Colonic mucosa (tissue), 4 donors: Measurements from ENCODE around the gene SLC17A5. TPM values are rescaled to one million over a fixed set of nuclear protein-coding genes. Genes with fewer than 3 reads are reported as not detected.
"Not testable (repeated sequence)": the region's sequence is repeated elsewhere in the genome, so short reads cannot be mapped to it uniquely, and the experiment has no call there.

Experiments
- DNase-seq: peaks from one replicate; pipeline ENCODE4 v3.0.0-alpha.2; 2020
- H3K27ac ChIP-seq: fragments of 200-600 bp; one replicate; pipeline ENCODE4 v1.8.0; 2021
- H3K27me3 ChIP-seq: fragments of 200-600 bp; one replicate; pipeline ENCODE4 v1.8.0; 2021
- H3K36me3 ChIP-seq: fragments of 200-600 bp; one replicate; pipeline ENCODE4 v1.8.0; 2021
- H3K4me1 ChIP-seq: fragments of 200-600 bp; one replicate; pipeline ENCODE4 v1.8.0; 2021; ENCODE audit warnings: mild to moderate bottlenecking
- H3K4me3 ChIP-seq: fragments of 200-600 bp; one replicate; pipeline ENCODE4 v1.8.0; 2021
- H3K9ac ChIP-seq, 2 donors: one replicate each; pipeline ENCODE4 v1.7.0; 2013; ENCODE audit warnings: control low read depth in 2 of 2, low read depth in 2 of 2, low read length in 2 of 2
- H3K9me3 ChIP-seq: fragments of 200-600 bp; one replicate; pipeline ENCODE4 v1.8.0; 2021
- CTCF ChIP-seq: fragments of 200-600 bp; IDR thresholded peaks from one replicate; pipeline ENCODE4 v1.8.0; 2022; ENCODE audit warnings: antibody characterized with exemption, mild to moderate bottlenecking
- intact Hi-C: fragments of 100-400 bp; cut with DNase I; formaldehyde crosslinking; loops from one replicate; pipeline ENCODE4 v1.14.1; 2022
- total RNA-seq, 2 donors: library from RNA; stranded (reverse); fragmentation: NEBNext Ultra II Directional in 1 of 2; extraction: Animal tissue kit (Norgen Biotek cat#: 25700) in 1 of 2; gene quantifications; one replicate each; pipeline ENCODE4 v1.2.1, GENCODE V29; 2021
- donor health status: healthy.
- donor health status: DM: no; HTN: no; CAD: no.
- donor health status: DM: no; HTN: no; CAD: no.

SLC17A5 gene
- total RNA-seq, 2 donors from 2014 or later = 24.4 to 41.5 TPM

- H3K36me3 ChIP-seq = no peaks in the 10 kb centered on the region
- no peaks in the 10 kb centered on the region for H3K27me3 ChIP-seq
- no peak for DNase-seq
- no peak overlapping the region for H3K9ac ChIP-seq
- intact Hi-C loops = no loop called here
- no peaks in the 10 kb centered on the region for H3K9me3 ChIP-seq
- no peaks in the 10 kb centered on the region for H3K4me1 ChIP-seq
- no peak for TF ChIP-seq CTCF
- no peak overlapping the region for H3K4me3 ChIP-seq
- no peak overlapping the region for H3K27ac ChIP-seq
Observed at GRCh38 chr6:73688351-73688750, 34.6 kb upstream of the SLC17A5 start.

DNA sequence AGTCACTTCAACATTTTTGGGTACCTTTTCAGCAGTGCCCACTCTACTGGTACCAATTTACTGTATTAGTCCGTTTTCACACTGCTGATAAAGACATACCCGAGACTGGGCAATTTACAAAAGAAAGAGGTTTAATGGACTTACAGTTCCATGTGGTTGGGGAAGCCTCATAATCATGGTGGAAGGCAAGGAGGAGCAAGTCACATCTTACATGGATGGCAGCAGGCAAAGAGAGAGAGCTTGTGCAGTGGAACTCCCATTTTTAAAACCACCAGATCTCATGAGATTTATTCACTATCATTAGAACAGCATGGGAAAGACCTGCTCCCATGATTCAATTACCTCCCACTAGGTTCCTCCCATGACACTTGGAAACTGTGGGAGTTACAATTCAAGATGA lies 29.8 kb upstream of the SLC17A5 start:
- H3K27ac ChIP-seq, H3K9ac ChIP-seq, H3K4me1 ChIP-seq, H3K4me3 ChIP-seq, H3K27me3 ChIP-seq, intact Hi-C loops, DNase-seq, H3K36me3 ChIP-seq, H3K9me3 ChIP-seq: not testable (repeated sequence)

- no peak overlapping the region for H3K9ac ChIP-seq
- intact Hi-C loops = no loop called here
Observed at GRCh38 chr6:73680289-73680918, 26.6 kb upstream of the SLC17A5 start.

GRCh38 chr6:73679846-73680245 lies 26.1 kb upstream of the SLC17A5 start:
- H3K27ac ChIP-seq, H3K9me3 ChIP-seq, DNase-seq, H3K4me3 ChIP-seq, intact Hi-C loops, H3K4me1 ChIP-seq, H3K36me3 ChIP-seq, H3K9ac ChIP-seq, H3K27me3 ChIP-seq: not testable (repeated sequence)

More at GRCh38 chr6:73680289-73680918, 26.6 kb upstream of the SLC17A5 start:
- Histone ChIP-seq H3K4me1 (no peaks in the 10 kb centered on the region), H3K9me3 (no peaks in the 10 kb centered on the region), H3K27me3 (no peaks in the 10 kb centered on the region), H3K4me3 (no peak overlapping the region), H3K36me3 (no peaks in the 10 kb centered on the region), H3K27ac (no peak overlapping the region)
- no peak for TF ChIP-seq CTCF
- DNase-seq = no peak

DNA sequence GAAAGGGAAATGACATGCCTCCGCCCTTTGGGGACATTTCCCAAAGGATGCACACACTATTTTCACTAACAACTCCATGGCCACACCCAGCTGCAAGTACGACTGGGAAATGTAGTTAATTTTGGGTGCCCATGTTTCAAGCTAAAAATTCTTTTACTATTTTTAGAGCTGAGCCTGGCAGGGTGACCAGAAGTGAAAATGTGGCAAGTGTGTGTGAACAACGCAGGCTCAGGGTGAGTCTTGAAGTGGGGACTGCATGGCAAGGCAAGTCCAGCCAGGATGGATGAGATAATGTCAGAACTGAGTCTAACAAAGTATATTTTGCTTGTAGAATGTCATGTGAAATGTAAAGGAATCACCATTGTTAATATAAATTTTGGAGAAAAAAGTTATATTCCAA lies 25.2 kb upstream of the SLC17A5 start:
- Histone ChIP-seq H3K4me3 (no peak overlapping the region), H3K9me3 (no peaks in the 10 kb centered on the region), H3K27ac (no peak overlapping the region), H3K27me3 (no peaks in the 10 kb centered on the region), H3K4me1 (no peaks in the 10 kb centered on the region), H3K36me3 (no peaks in the 10 kb centered on the region), H3K9ac (no peak overlapping the region)
- intact Hi-C loops = no loop called here
- TF ChIP-seq CTCF = no peak
- no peak for DNase-seq

DNA sequence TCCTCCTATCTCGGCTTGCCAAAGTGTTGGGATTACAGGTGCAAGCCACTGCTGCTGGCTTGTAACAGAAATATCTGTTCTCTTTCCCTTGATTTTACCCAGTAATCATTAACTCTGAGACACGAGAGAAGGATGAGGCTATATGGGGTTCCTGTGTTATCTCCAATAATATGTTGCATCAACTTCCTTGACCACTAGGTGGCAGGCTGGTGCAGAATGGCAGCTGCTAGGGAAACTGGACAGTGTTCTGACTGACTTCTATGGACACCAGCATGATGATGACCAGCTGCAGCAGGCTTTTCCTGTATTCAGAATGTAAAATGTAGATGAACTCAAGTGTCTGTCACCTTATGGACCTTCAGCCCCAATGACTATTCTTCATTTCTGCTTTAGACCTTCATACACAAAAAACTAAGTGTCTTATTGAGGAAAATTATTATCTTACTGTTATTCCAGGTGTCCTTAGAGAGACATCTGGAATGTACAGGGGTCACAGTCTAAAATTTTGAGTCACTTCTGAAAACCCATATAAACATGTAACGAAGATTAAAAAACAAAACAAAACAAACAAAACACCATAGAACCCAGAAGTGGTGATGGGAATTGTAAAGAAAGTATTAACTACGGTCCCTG lies 21.8 kb upstream of the SLC17A5 start:
- Histone ChIP-seq H3K4me1 (no peaks in the 10 kb centered on the region), H3K9ac (no peak overlapping the region), H3K9me3 (no peaks in the 10 kb centered on the region), H3K27ac (no peak overlapping the region), H3K27me3 (no peaks in the 10 kb centered on the region), H3K36me3 (no peaks in the 10 kb centered on the region), H3K4me3 (no peak overlapping the region)
- intact Hi-C loops = loop anchor here (2.0 kb wide), 1 partner anchor 57 kb away; no protein-coding TSS in a partner anchor
- peak; percentile 91 for TF ChIP-seq CTCF
- peak; percentile 88 for DNase-seq
